Measurements from ENCODE around the gene METTL25.

METTL25 gene

GRCh38 chr12:82473111-82473754 lies 114.9 kb downstream of the METTL25 start:
- DNase-seq, result no peak

- no peak for DNase-seq
Observed at GRCh38 chr12:82474181-82474797, 116.0 kb downstream of the METTL25 start.

GRCh38 chr12:82474798-82475184 lies 116.5 kb downstream of the METTL25 start:
- DNase-seq, result no peak

- DNase-seq, result no peak
Observed at GRCh38 chr12:82475211-82475610, 116.9 kb downstream of the METTL25 start.

GRCh38 chr12:82476511-82476910 lies 118.2 kb downstream of the METTL25 start:
- DNase-seq, result no peak

- no peak for DNase-seq
Observed at GRCh38 chr12:82479511-82479910, 121.2 kb downstream of the METTL25 start.

GRCh38 chr12:82480606-82481005 lies 122.3 kb downstream of the METTL25 start:
- no peak for DNase-seq

- no peak for DNase-seq
Observed at GRCh38 chr12:82481954-82482353, 123.6 kb downstream of the METTL25 start.

- DNase-seq, result no peak
Observed at GRCh38 chr12:82486524-82487235, 128.4 kb downstream of the METTL25 start.

- DNase-seq, result no peak
Observed at GRCh38 chr12:82504409-82504808, 146.1 kb downstream of the METTL25 start.

- DNase-seq, result no peak
Observed at GRCh38 chr12:82505150-82505549, 146.8 kb downstream of the METTL25 start.

GRCh38 chr12:82507686-82508085 lies 149.4 kb downstream of the METTL25 start:
- no peak for DNase-seq

GRCh38 chr12:82510386-82510785 lies 152.1 kb downstream of the METTL25 start:
- no peak for DNase-seq

- no peak for DNase-seq
Observed at GRCh38 chr12:82514880-82515279, 156.6 kb downstream of the METTL25 start.

GRCh38 chr12:82515652-82516051 lies 157.3 kb downstream of the METTL25 start:
- no peak for DNase-seq

- no peak for DNase-seq
Observed at GRCh38 chr12:82517027-82517426, 158.7 kb downstream of the METTL25 start.

- no peak for DNase-seq
Observed at GRCh38 chr12:82517808-82518207, 159.5 kb downstream of the METTL25 start.

GRCh38 chr12:82519510-82519909 lies 161.2 kb downstream of the METTL25 start:
- no peak for DNase-seq

GRCh38 chr12:82522285-82522684 lies 164.0 kb downstream of the METTL25 start:
- no peak for DNase-seq

- no peak for DNase-seq
Observed at GRCh38 chr12:82522762-82523161, 164.4 kb downstream of the METTL25 start.

GRCh38 chr12:82523996-82524395 lies 165.7 kb downstream of the METTL25 start:
- DNase-seq, result no peak

- DNase-seq, result no peak
Observed at GRCh38 chr12:82524641-82525040, 166.3 kb downstream of the METTL25 start.

- DNase-seq, result no peak
Observed at GRCh38 chr12:82525616-82526015, 167.3 kb downstream of the METTL25 start.

- no peak for DNase-seq
Observed at GRCh38 chr12:82527165-82527780, 168.9 kb downstream of the METTL25 start.
